ENCODE measurements around the gene CENATAC. TPM values are rescaled to one million over a fixed set of nuclear protein-coding genes. Genes with fewer than 3 reads are reported as not detected.

The CENATAC gene
- total RNA-seq, 2 experiments from 2014 or later: 47.7 to 60.6 TPM

DNA sequence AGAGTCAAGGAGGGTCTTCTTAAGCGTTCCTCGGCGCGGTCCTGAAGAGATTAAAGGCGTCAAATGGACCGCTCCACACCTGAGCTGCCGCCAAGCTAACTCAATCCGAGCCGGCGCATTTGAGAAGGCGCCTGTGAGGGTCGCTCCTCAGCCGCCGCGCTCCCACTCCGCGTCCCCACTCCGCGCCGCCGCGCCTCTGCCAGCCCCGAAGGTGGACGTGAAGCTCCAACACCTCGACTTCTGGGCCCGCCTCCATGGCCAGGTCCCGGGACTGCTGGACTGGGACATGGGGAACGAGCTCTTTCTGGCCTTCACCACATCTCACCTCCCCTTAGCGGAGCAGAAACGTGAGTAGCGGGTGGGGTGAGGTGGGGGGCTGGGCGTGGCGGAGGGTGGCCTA, 26.3 kb upstream of the CENATAC start, which contains the start of gene FOXR1:
Gene FOXR1 (plus strand): TSS at position 116 of the 400 bp plus-strand sequence. CDS start 171 bp downstream, at position 287.
- intact Hi-C loops (cut with micrococcal nuclease; ENCODE audit: unreplicated experiment): no loop called here
- H2AFZ ChIP-seq (ENCODE audit: low read length): no peak within 1 kb of the TSS
- H3K4me1 ChIP-seq (ENCODE audit: insufficient read depth, low read length, poor library complexity, severe bottlenecking): no peaks in the 10 kb centered on the region
- H3K9me3 ChIP-seq (ENCODE audit: low read length): no peaks in the 10 kb centered on the region
- H4K20me1 ChIP-seq (ENCODE audit: insufficient read depth, low read length): no peaks in the 10 kb centered on the region
- no peak within 1 kb of the TSS for H3K4me3 ChIP-seq (ENCODE audit: low read depth, low read length, poor library complexity, severe bottlenecking)
- H3K4me2 ChIP-seq (ENCODE audit: low read length): no peak within 1 kb of the TSS
- no peaks in the 10 kb centered on the region for H3K36me3 ChIP-seq (ENCODE audit: insufficient read depth, low read length)
- no peak for TF ChIP-seq EZH2phosphoT487 (IDR thresholded peaks at IDR 0.05; ENCODE audit: borderline replicate concordance, low read depth, low read length)
- TF ChIP-seq, protein P1, sequence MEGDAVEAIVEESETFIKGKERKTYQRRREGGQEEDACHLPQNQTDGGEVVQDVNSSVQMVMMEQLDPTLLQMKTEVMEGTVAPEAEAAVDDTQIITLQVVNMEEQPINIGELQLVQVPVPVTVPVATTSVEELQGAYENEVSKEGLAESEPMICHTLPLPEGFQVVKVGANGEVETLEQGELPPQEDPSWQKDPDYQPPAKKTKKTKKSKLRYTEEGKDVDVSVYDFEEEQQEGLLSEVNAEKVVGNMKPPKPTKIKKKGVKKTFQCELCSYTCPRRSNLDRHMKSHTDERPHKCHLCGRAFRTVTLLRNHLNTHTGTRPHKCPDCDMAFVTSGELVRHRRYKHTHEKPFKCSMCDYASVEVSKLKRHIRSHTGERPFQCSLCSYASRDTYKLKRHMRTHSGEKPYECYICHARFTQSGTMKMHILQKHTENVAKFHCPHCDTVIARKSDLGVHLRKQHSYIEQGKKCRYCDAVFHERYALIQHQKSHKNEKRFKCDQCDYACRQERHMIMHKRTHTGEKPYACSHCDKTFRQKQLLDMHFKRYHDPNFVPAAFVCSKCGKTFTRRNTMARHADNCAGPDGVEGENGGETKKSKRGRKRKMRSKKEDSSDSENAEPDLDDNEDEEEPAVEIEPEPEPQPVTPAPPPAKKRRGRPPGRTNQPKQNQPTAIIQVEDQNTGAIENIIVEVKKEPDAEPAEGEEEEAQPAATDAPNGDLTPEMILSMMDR (conservative IDR thresholded peaks at IDR 0.05; ENCODE audit: low read length): no peak
- DNase-seq (ENCODE audit: low spot score): no peak
- ChIA-PET CTCF (ENCODE audit: unreplicated experiment) (no interaction called here), POLR2A (no interaction called here)
- no peak within 1 kb of the TSS for H3K27ac ChIP-seq (ENCODE audit: low read depth, low read length, poor library complexity, severe bottlenecking)
- H3K79me2 ChIP-seq (ENCODE audit: insufficient read depth, low read depth, low read length): no peaks in the 10 kb centered on the region
- H3K9me2 ChIP-seq (ENCODE audit: insufficient read depth, low read length): no peaks in the 10 kb centered on the region
- no TSS peak for BruUV-seq (replicated peaks)

DNA sequence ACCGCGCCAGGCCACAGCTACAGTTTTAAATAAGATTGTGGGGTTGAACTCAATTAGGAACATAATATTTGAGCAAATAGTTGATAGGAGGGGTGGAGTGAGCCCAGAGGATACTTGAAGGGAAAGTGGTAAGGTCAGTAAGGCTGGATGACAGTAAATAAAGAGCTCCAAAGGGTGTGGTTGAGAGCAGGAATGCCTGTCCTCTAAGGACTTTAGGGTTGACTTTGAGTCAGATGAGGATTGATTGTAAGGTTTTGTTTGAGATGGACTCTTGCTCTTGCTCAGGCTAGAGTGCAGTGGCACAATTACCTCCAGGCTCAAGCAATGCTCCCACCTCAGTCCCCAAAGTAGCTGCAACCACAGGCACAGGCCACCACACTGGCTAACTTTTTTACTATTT, 24.0 kb upstream of the CENATAC start:
- TF ChIP-seq, protein P1 (conservative IDR thresholded peaks at IDR 0.05; ENCODE audit: low read length): no peak
- no peak for TF ChIP-seq EZH2phosphoT487 (IDR thresholded peaks at IDR 0.05; ENCODE audit: borderline replicate concordance, low read depth, low read length)
- CTCF ChIA-PET (ENCODE audit: unreplicated experiment): no interaction called here
- H3K79me2 ChIP-seq (ENCODE audit: insufficient read depth, low read depth, low read length): no peaks in the 10 kb centered on the region
- POLR2A ChIA-PET: interaction anchor here (0.6 kb wide), 1 partner anchor 11 kb away, joined by 4 read pairs; no protein-coding TSS in a partner anchor
- no TSS peak for BruUV-seq (replicated peaks)
- no peaks in the 10 kb centered on the region for H3K9me2 ChIP-seq (ENCODE audit: insufficient read depth, low read length)
- no peak overlapping the region for H3K4me3 ChIP-seq (ENCODE audit: low read depth, low read length, poor library complexity, severe bottlenecking)
- no peak for DNase-seq (ENCODE audit: low spot score)
- H2AFZ ChIP-seq (ENCODE audit: low read length): no peak overlapping the region
- H3K4me1 ChIP-seq (ENCODE audit: insufficient read depth, low read length, poor library complexity, severe bottlenecking): no peaks in the 10 kb centered on the region
- no peaks in the 10 kb centered on the region for H3K36me3 ChIP-seq (ENCODE audit: insufficient read depth, low read length)
- no peaks in the 10 kb centered on the region for H4K20me1 ChIP-seq (ENCODE audit: insufficient read depth, low read length)
- no peak overlapping the region for H3K27ac ChIP-seq (ENCODE audit: low read depth, low read length, poor library complexity, severe bottlenecking)
- H3K9me3 ChIP-seq (ENCODE audit: low read length): no peaks in the 10 kb centered on the region
- no peak overlapping the region for H3K4me2 ChIP-seq (ENCODE audit: low read length)
- intact Hi-C loops (cut with micrococcal nuclease; ENCODE audit: unreplicated experiment): no loop called here

DNA sequence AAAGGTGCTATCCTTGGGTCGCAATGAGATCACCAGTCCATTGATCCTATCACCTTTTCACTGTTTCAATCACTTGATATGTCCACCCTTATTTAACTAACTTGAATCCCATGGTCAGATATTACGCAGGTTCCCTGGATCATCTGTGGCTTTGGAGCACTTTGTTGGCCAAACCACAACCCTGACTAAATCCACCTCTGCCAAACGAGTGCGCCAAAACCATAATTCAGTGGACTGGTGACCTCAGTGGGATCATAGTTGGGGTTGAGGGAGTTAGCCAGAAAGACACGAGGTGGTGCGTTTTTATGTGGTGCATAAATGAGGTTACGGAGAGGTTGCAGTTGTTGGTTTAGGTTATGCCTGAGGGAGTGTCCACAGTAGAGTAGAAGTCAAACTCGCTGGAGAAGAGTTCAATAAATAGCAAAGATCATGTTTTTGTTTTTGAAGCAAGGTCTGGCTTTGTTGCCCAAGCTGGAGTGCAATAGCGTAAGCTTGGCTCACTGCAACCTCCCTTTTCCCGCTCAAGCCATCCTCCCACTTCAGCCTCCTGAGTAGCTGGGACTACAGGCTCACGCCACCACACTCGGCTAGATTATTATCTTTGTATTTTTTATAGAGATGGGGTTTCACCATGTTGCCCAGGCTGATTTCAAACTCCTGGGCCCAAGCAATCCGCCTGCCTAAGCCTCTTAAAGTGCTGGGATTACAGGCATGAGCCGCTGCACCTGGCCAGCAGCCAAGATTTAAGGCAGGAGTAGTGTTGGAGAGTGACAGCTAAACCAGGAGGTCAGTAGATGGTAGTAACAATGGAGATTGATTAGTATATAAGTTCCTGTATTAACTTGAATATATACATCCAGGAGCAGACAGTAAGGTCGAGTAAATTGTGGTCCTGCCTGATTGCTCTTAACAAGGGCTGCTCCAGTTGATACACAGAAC, 21.9 kb upstream of the CENATAC start:
- no peaks in the 10 kb centered on the region for H3K9me2 ChIP-seq (ENCODE audit: insufficient read depth, low read length)
- H3K36me3 ChIP-seq (ENCODE audit: insufficient read depth, low read length): no peaks in the 10 kb centered on the region
- H4K20me1 ChIP-seq (ENCODE audit: insufficient read depth, low read length): no peaks in the 10 kb centered on the region
- no peaks in the 10 kb centered on the region for H3K79me2 ChIP-seq (ENCODE audit: insufficient read depth, low read depth, low read length)
- no peak for DNase-seq (ENCODE audit: low spot score)
- no peak overlapping the region for H3K27ac ChIP-seq (ENCODE audit: low read depth, low read length, poor library complexity, severe bottlenecking)
- ChIA-PET CTCF (ENCODE audit: unreplicated experiment) (no interaction called here), POLR2A (no interaction called here)
- no peaks in the 10 kb centered on the region for H3K4me1 ChIP-seq (ENCODE audit: insufficient read depth, low read length, poor library complexity, severe bottlenecking)
- intact Hi-C loops (cut with micrococcal nuclease; ENCODE audit: unreplicated experiment): no loop called here
- no peak overlapping the region for H2AFZ ChIP-seq (ENCODE audit: low read length)
- no peak overlapping the region for H3K4me2 ChIP-seq (ENCODE audit: low read length)
- H3K4me3 ChIP-seq (ENCODE audit: low read depth, low read length, poor library complexity, severe bottlenecking): no peak overlapping the region
- TF ChIP-seq, protein P1 (conservative IDR thresholded peaks at IDR 0.05; ENCODE audit: low read length): no peak
- TF ChIP-seq EZH2phosphoT487 (IDR thresholded peaks at IDR 0.05; ENCODE audit: borderline replicate concordance, low read depth, low read length): no peak
- BruUV-seq (replicated peaks): no TSS peak
- H3K9me3 ChIP-seq (ENCODE audit: low read length): no peaks in the 10 kb centered on the region
